SK-N-SH treated with all-trans-retinoic acid at 6 μM for 48 hours (cell line): Measurements from ENCODE around the gene TMEM176B.

ENCODE experiments used
- ATAC-seq: fragments of 200-7000 bp; cut with Tn5 transposase; 3 replicates; pipeline ENCODE4 v1.9.1; 2020; ENCODE audit warnings: mild to moderate bottlenecking, moderate library complexity
- ARNTL ChIP-seq: fragments of 450-650 bp; formaldehyde crosslinking; IDR thresholded peaks from 2 replicates; pipeline ENCODE4 v1.5.0; 2020; ENCODE audit warnings: low read depth, mild to moderate bottlenecking, moderate library complexity, borderline replicate concordance
- BACH2 ChIP-seq: fragments of 250-450 bp; sonication (Bioruptor Pico); IDR thresholded peaks from 2 replicates; pipeline ENCODE4 v1.9.0; 2021; ENCODE audit warnings: mild to moderate bottlenecking, borderline replicate concordance
- CSDC2 ChIP-seq: fragments of 250-450 bp; sonication (Bioruptor Pico); IDR thresholded peaks from 2 replicates; pipeline ENCODE4 v1.5.0; 2020; ENCODE audit warnings: mild to moderate bottlenecking, moderate library complexity
- ESRRG ChIP-seq: fragments of 250-450 bp; sonication (Bioruptor Pico); IDR thresholded peaks from 2 replicates; pipeline ENCODE4 v1.6.1; 2021; ENCODE audit warnings: mild to moderate bottlenecking
- GLIS3 ChIP-seq: fragments of 250-450 bp; sonication (Bioruptor Pico); IDR thresholded peaks from 2 replicates; pipeline ENCODE4 v1.5.0; 2020; ENCODE audit warnings: mild to moderate bottlenecking, moderate library complexity
- ISL1 ChIP-seq: fragments of 250-450 bp; sonication (Bioruptor Pico); IDR thresholded peaks from 2 replicates; pipeline ENCODE4 v2.1.2; 2022; ENCODE audit warnings: mild to moderate bottlenecking, moderate library complexity
- OSR1 ChIP-seq: fragments of 250-450 bp; sonication (Bioruptor Pico); IDR thresholded peaks from 2 replicates; pipeline ENCODE4 v1.8.0; 2022; ENCODE audit warnings: moderate library complexity, mild to moderate bottlenecking, inconsistent platforms
- PPARA ChIP-seq: fragments of 250-450 bp; sonication (Bioruptor Pico); IDR thresholded peaks from 2 replicates; pipeline ENCODE4 v1.5.0; 2020; ENCODE audit warnings: mild to moderate bottlenecking, borderline replicate concordance
- RARB ChIP-seq: fragments of 250-450 bp; sonication (Bioruptor Pico); IDR thresholded peaks from 2 replicates; pipeline ENCODE4 v1.8.0; 2021; ENCODE audit warnings: mild to moderate bottlenecking, moderate library complexity
- SNAI2 ChIP-seq: fragments of 250-450 bp; sonication (Bioruptor Pico); IDR thresholded peaks from 2 replicates; pipeline ENCODE4 v1.5.0; 2020; ENCODE audit warnings: mild to moderate bottlenecking, moderate library complexity
- TCF4 ChIP-seq: fragments of 250-450 bp; sonication (Bioruptor Pico); IDR thresholded peaks from 2 replicates; pipeline ENCODE4 v1.8.0; 2021; ENCODE audit warnings: mild to moderate bottlenecking, moderate library complexity, borderline replicate concordance
- TOX ChIP-seq: fragments of 250-450 bp; sonication (Bioruptor Pico); IDR thresholded peaks from 2 replicates; pipeline ENCODE4 v1.8.0; 2021; ENCODE audit warnings: mild to moderate bottlenecking, moderate library complexity, borderline replicate concordance
- TSHZ2 ChIP-seq: fragments of 250-450 bp; sonication (Bioruptor Pico); IDR thresholded peaks from 2 replicates; pipeline ENCODE4 v1.5.0; 2020; ENCODE audit warnings: mild to moderate bottlenecking, moderate library complexity
- ZFP3 ChIP-seq: fragments of 250-450 bp; sonication (Bioruptor Pico); IDR thresholded peaks from 2 replicates; pipeline ENCODE4 v1.5.0; 2020; ENCODE audit warnings: mild to moderate bottlenecking, moderate library complexity
- ZFP30 ChIP-seq: fragments of 450-650 bp; formaldehyde crosslinking; IDR thresholded peaks from 2 replicates; pipeline ENCODE4 v1.5.0; 2022; ENCODE audit warnings: mild to moderate bottlenecking, moderate library complexity
- ZNF565 ChIP-seq: fragments of 450-650 bp; formaldehyde crosslinking; conservative IDR thresholded peaks from 2 replicates; pipeline ENCODE4 v1.5.0; 2020; ENCODE audit warnings: low read depth, mild to moderate bottlenecking, moderate library complexity
- ZNF70 ChIP-seq: fragments of 450-650 bp; formaldehyde crosslinking; IDR thresholded peaks from 2 replicates; pipeline ENCODE4 v1.5.0; 2020; ENCODE audit warnings: mild to moderate bottlenecking, moderate library complexity
- ZNF8 ChIP-seq: fragments of 450-650 bp; formaldehyde crosslinking; IDR thresholded peaks from 2 replicates; pipeline ENCODE4 v1.5.0; 2020; ENCODE audit warnings: mild to moderate bottlenecking, moderate library complexity
- TF ChIP-seq, protein P1 (sequence below): fragments of 250-450 bp; sonication (Bioruptor Pico); IDR thresholded peaks from 2 replicates; pipeline ENCODE4 v1.5.1; 2021; ENCODE audit warnings: mild to moderate bottlenecking, moderate library complexity
- TF ChIP-seq, protein P2 (sequence below): fragments of 250-450 bp; sonication (Bioruptor Pico); IDR thresholded peaks from 2 replicates; pipeline ENCODE4 v1.8.0; 2021; ENCODE audit warnings: low read depth, mild to moderate bottlenecking, moderate library complexity, borderline replicate concordance
- TF ChIP-seq, protein P3 (sequence below): fragments of 250-450 bp; sonication (Bioruptor Pico); IDR thresholded peaks from 2 replicates; pipeline ENCODE4 v1.5.1; 2020; ENCODE audit warnings: low read depth, mild to moderate bottlenecking, moderate library complexity
- TF ChIP-seq, protein P4 (sequence below): fragments of 250-450 bp; sonication (Bioruptor Pico); IDR thresholded peaks from 2 replicates; pipeline ENCODE4 v1.8.0; 2020; ENCODE audit warnings: mild to moderate bottlenecking, moderate library complexity, borderline replicate concordance

The TMEM176B gene

GRCh38 chr7:150793569-150794238 lies 6.5 kb downstream of the TMEM176B start (continued):
- TF ChIP-seq, protein P1, sequence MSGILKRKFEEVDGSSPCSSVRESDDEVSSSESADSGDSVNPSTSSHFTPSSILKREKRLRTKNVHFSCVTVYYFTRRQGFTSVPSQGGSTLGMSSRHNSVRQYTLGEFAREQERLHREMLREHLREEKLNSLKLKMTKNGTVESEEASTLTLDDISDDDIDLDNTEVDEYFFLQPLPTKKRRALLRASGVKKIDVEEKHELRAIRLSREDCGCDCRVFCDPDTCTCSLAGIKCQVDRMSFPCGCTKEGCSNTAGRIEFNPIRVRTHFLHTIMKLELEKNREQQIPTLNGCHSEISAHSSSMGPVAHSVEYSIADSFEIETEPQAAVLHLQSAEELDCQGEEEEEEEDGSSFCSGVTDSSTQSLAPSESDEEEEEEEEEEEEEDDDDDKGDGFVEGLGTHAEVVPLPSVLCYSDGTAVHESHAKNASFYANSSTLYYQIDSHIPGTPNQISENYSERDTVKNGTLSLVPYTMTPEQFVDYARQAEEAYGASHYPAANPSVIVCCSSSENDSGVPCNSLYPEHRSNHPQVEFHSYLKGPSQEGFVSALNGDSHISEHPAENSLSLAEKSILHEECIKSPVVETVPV (CRISPR knock-in tag), result no peak
- TF ChIP-seq CSDC2 (CRISPR knock-in tag), result no peak
- TF ChIP-seq, all 23 proteins: peak for 0

DNA sequence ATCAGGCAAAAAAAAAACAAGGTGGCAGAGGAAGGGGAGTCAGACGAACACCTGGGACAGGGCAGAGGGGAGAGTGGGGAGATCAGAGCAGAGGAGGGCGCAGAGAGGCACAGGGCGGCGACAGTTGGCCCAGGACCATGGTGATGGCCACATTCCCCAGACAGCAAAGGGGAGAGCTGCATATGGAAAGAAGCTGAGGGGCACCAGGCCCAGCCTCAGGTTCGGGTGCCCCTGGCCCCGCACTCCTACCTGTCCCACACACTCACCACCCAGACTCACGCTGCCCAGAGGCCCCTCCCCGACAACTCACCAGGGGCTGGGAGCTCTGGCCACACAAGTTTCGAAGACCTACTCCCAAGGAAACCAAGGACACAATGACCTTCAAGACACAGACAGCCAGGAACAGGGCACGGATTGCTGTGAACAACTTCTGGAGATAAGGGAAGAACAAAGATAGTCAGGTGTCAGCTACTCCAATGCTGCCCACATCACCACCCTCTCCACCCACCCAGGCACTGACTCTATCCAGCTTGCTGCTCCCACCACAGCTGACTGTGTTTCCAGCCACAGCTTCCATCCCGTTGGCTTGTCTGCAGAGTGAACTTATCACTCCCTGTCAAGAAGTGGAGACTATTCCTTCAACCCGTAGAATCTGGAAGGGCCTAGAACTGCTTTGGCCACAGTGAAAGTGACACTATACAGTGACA lies 8.3 kb downstream of the TMEM176B start:
- no peak for ATAC-seq

GRCh38 chr7:150791304-150791703 lies 8.9 kb downstream of the TMEM176B start:
- no peak for ATAC-seq
- TF ChIP-seq ISL1 (CRISPR knock-in tag) (no peak), ZNF8 (CRISPR knock-in tag) (no peak), ZNF565 (CRISPR knock-in tag) (no peak), OSR1 (CRISPR knock-in tag) (no peak), ARNTL (CRISPR knock-in tag) (no peak), ZFP3 (no peak)
- TF ChIP-seq, protein P2, sequence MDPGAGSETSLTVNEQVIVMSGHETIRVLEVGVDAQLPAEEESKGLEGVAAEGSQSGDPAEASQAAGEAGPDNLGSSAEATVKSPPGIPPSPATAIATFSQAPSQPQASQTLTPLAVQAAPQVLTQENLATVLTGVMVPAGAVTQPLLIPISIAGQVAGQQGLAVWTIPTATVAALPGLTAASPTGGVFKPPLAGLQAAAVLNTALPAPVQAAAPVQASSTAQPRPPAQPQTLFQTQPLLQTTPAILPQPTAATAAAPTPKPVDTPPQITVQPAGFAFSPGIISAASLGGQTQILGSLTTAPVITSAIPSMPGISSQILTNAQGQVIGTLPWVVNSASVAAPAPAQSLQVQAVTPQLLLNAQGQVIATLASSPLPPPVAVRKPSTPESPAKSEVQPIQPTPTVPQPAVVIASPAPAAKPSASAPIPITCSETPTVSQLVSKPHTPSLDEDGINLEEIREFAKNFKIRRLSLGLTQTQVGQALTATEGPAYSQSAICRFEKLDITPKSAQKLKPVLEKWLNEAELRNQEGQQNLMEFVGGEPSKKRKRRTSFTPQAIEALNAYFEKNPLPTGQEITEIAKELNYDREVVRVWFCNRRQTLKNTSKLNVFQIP (CRISPR knock-in tag), result no peak
- TF ChIP-seq, protein P3, sequence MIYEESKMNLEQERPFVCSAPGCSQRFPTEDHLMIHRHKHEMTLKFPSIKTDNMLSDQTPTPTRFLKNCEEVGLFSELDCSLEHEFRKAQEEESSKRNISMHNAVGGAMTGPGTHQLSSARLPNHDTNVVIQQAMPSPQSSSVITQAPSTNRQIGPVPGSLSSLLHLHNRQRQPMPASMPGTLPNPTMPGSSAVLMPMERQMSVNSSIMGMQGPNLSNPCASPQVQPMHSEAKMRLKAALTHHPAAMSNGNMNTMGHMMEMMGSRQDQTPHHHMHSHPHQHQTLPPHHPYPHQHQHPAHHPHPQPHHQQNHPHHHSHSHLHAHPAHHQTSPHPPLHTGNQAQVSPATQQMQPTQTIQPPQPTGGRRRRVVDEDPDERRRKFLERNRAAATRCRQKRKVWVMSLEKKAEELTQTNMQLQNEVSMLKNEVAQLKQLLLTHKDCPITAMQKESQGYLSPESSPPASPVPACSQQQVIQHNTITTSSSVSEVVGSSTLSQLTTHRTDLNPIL, result no peak

More for the DNA sequence above, 8.3 kb downstream of the TMEM176B start:
- TF ChIP-seq ZNF565 (CRISPR knock-in tag) (no peak), OSR1 (CRISPR knock-in tag) (no peak), TOX (CRISPR knock-in tag) (no peak), TCF4 (CRISPR knock-in tag) (no peak), RARB (CRISPR knock-in tag) (no peak), ZNF8 (CRISPR knock-in tag) (no peak), ZNF70 (CRISPR knock-in tag) (no peak), CSDC2 (CRISPR knock-in tag) (no peak), ESRRG (no peak), ISL1 (CRISPR knock-in tag) (no peak), PPARA (CRISPR knock-in tag) (no peak), BACH2 (CRISPR knock-in tag) (no peak), ZFP30 (no peak), GLIS3 (CRISPR knock-in tag) (no peak), ARNTL (CRISPR knock-in tag) (no peak), TSHZ2 (no peak), SNAI2 (CRISPR knock-in tag) (no peak)
- TF ChIP-seq, protein P1 (CRISPR knock-in tag), result no peak
- TF ChIP-seq, protein P3, result no peak
- TF ChIP-seq, protein P4, sequence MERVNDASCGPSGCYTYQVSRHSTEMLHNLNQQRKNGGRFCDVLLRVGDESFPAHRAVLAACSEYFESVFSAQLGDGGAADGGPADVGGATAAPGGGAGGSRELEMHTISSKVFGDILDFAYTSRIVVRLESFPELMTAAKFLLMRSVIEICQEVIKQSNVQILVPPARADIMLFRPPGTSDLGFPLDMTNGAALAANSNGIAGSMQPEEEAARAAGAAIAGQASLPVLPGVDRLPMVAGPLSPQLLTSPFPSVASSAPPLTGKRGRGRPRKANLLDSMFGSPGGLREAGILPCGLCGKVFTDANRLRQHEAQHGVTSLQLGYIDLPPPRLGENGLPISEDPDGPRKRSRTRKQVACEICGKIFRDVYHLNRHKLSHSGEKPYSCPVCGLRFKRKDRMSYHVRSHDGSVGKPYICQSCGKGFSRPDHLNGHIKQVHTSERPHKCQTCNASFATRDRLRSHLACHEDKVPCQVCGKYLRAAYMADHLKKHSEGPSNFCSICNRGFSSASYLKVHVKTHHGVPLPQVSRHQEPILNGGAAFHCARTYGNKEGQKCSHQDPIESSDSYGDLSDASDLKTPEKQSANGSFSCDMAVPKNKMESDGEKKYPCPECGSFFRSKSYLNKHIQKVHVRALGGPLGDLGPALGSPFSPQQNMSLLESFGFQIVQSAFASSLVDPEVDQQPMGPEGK (CRISPR knock-in tag), result no peak
- TF ChIP-seq, all 23 proteins: peak for 0
